Measurements from ENCODE around the gene RALGPS2.

Gene RALGPS2

DNA sequence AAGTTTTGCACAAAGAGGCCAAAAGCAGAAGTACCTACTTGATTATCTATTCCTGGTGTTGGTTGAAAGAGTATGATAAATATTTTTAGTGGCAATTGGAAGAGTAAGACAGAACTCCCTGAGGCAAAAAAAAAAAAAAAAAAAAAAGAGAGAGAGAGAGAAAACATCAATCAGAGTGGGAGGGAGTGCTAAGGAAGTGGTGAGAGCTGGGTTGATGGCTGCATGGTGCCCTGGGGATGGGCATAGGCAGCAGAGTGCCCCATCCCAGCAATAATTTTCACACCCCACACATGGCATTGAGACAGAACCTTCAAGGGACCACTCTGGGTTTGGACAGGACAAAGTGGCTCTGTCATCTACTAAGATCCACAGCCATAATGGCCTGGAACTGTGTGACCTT is 241.3 kb downstream of the RALGPS2 start:
- DNase-seq (ENCODE audit: low read depth), result no peak

GRCh38 chr1:178969226-178969987 is 244.4 kb downstream of the RALGPS2 start:
- DNase-seq (ENCODE audit: low read depth), result no peak

GRCh38 chr1:178970184-178970583 is 245.1 kb downstream of the RALGPS2 start:
- DNase-seq (ENCODE audit: low read depth), result no peak
